ENCODE measurements around the gene TEAD1. TPM values are rescaled to one million over a fixed set of nuclear protein-coding genes. Genes with fewer than 3 reads are reported as not detected.
A peak's percentile ranks its signal among the peaks of the same experiment; 100 is the strongest.

Gene TEAD1
- total RNA-seq, 1 donor, result 176 TPM

DNA sequence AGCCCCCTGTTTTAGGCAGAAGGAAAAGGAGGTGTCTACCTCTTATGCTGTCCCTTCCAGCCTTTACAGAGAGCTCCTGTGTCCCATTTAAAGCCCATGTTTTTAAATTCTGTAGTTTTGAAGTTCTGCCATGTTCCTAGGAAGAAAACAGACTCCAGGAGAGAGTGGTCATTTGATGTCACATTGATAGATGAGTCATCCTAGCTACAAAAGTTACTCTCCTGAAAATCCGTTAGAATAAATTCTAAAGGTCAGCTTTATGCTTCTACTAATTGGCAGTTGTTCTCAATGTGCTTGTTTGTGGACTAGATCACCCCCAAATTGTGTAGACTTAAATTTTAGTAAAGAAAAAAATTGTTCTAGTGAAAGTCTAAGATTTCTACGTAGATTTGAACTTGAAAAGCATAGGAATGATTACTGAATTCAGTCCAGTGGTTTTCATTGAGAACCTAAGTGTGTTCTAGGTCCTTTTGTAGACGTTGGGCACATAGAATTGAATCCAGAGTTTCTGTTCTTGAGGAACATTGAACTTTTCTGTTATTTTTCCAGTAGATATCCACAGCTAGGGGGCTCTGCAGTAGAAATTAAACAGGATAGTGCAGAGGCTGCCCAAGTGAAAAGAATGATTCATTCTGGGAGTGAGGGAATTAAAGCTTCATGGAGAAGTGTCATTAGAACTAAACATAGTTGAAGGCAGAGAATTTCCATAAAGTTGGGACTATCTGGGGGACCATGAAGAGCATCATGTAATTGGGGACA, 194.3 kb downstream of the TEAD1 start:
- H3K36me3 ChIP-seq (ENCODE audit: insufficient read depth, low read length), result peaks cover 24% of the 10 kb centered on the region
- H4K20me1 ChIP-seq (ENCODE audit: insufficient read depth, low read length), result peaks cover 49% of the 10 kb centered on the region
- no peak overlapping the region for H2AFZ ChIP-seq (ENCODE audit: low read length)
- peak overlapping the region; percentile 46 for H3K27ac ChIP-seq (ENCODE audit: low read depth, low read length)
- no peaks in the 10 kb centered on the region for H3K27me3 ChIP-seq (ENCODE audit: insufficient read depth, low read length)
- no peak overlapping the region for H3K4me2 ChIP-seq (ENCODE audit: insufficient read depth, low read length)
- peaks cover 71% of the 10 kb centered on the region for H3K79me2 ChIP-seq (ENCODE audit: insufficient read depth, low read length)
- H3K4me1 ChIP-seq (ENCODE audit: insufficient read depth, low read length), result peaks cover 24% of the 10 kb centered on the region
- H3K9me3 ChIP-seq (ENCODE audit: low read depth, low read length), result no peaks in the 10 kb centered on the region
- DNase-seq (ENCODE audit: insufficient read length, low spot score, missing footprints), result peak; percentile 85
- H3K4me3 ChIP-seq (ENCODE audit: insufficient read depth, low read length), result no peak overlapping the region
- peak; percentile 60 for TF ChIP-seq CTCF (IDR thresholded peaks at IDR 0.05; ENCODE audit: extremely low read depth, low read depth, low read length)

DNA sequence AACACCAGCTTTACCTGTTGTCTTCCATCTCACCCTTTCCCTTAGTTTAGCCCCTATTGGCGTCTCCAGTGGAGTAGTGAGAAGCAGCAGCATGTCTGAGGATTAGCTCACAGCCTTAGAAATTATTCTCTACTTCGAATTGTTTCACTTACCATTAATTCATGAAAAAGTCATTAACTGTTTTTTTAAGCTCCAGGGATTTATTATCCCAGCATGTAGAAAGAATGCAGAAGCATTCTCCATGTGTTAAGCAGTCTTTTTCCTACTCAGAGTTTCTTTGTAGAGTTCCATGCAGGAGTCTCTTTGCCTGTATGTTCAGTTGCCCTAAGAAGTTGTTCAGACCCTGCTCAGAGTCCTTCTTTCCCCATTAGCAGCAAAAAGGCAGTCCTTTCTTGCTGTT, 197.0 kb downstream of the TEAD1 start:
- H3K27me3 ChIP-seq (ENCODE audit: insufficient read depth, low read length), result no peaks in the 10 kb centered on the region
- peaks cover 37% of the 10 kb centered on the region for H4K20me1 ChIP-seq (ENCODE audit: insufficient read depth, low read length)
- no peak overlapping the region for H3K4me2 ChIP-seq (ENCODE audit: insufficient read depth, low read length)
- H3K4me1 ChIP-seq (ENCODE audit: insufficient read depth, low read length), result peaks cover 19% of the 10 kb centered on the region
- H2AFZ ChIP-seq (ENCODE audit: low read length), result no peak overlapping the region
- no peaks in the 10 kb centered on the region for H3K9me3 ChIP-seq (ENCODE audit: low read depth, low read length)
- H3K4me3 ChIP-seq (ENCODE audit: insufficient read depth, low read length), result no peak overlapping the region
- DNase-seq (ENCODE audit: insufficient read length, low spot score, missing footprints), result no peak
- peaks cover 19% of the 10 kb centered on the region for H3K36me3 ChIP-seq (ENCODE audit: insufficient read depth, low read length)
- no peak for TF ChIP-seq CTCF (IDR thresholded peaks at IDR 0.05; ENCODE audit: extremely low read depth, low read depth, low read length)
- H3K27ac ChIP-seq (ENCODE audit: low read depth, low read length), result peak overlapping the region; percentile 65
- peaks cover 72% of the 10 kb centered on the region for H3K79me2 ChIP-seq (ENCODE audit: insufficient read depth, low read length)

DNA sequence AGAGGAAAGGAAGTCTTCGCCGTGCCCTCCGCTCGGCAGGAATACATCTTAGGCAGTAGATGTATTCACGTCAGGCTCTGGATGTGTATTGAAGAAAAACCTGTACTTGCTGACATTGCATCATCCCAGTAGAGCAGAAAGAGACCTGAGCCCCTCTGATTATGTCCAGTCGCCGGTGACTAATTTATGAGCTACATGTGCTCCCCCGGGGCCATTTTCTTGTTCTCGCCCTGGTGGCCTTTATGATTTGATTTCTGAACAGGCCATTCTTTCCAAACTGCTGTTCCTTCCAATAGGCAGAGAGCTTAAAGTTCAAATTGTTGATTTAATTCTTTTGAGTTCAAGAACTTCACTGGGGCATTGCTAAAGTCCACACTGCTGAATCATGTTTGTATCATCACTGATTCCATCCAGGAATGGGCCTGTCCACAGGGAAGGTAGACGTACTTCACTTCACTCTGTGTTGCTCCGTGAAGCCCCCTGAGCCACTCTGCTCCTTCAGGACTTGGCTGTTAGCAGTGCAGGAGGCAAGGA, 197.6 kb downstream of the TEAD1 start:
- Histone ChIP-seq H3K4me2 (ENCODE audit: insufficient read depth, low read length) (no peak overlapping the region), H3K79me2 (ENCODE audit: insufficient read depth, low read length) (peaks cover 73% of the 10 kb centered on the region), H3K9me3 (ENCODE audit: low read depth, low read length) (no peaks in the 10 kb centered on the region), H3K27ac (ENCODE audit: low read depth, low read length) (peak overlapping the region; percentile 65), H3K27me3 (ENCODE audit: insufficient read depth, low read length) (no peaks in the 10 kb centered on the region), H3K36me3 (ENCODE audit: insufficient read depth, low read length) (peaks cover 13% of the 10 kb centered on the region), H3K4me1 (ENCODE audit: insufficient read depth, low read length) (peaks cover 19% of the 10 kb centered on the region), H3K4me3 (ENCODE audit: insufficient read depth, low read length) (no peak overlapping the region), H2AFZ (ENCODE audit: low read length) (no peak overlapping the region), H4K20me1 (ENCODE audit: insufficient read depth, low read length) (peaks cover 37% of the 10 kb centered on the region)
- DNase-seq (ENCODE audit: insufficient read length, low spot score, missing footprints), result peak; percentile 19
- TF ChIP-seq CTCF (IDR thresholded peaks at IDR 0.05; ENCODE audit: extremely low read depth, low read depth, low read length), result no peak

DNA sequence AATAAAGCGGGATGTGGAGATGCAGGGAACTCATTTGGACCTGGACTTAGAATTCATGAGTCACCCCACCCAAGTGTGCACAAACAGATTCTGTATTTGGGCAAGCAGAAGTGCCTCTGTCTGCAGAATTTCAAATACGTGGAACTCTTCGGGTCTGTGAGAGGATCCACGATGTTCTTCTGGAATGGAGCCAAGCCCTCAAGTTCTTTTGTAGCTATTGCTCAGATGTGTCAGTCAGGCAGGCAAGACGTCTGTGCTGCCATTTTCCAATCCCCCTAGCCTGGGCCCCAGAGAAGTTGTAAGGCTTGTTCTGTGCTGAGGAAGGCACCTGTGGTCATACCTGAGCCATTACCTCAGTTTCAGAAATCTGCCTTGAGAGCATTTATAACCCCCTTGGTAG, 202.1 kb downstream of the TEAD1 start:
- peaks cover 9% of the 10 kb centered on the region for H3K4me1 ChIP-seq (ENCODE audit: insufficient read depth, low read length)
- H3K79me2 ChIP-seq (ENCODE audit: insufficient read depth, low read length), result peaks cover 64% of the 10 kb centered on the region
- no peak for DNase-seq (ENCODE audit: insufficient read length, low spot score, missing footprints)

More for the DNA sequence above, 202.1 kb downstream of the TEAD1 start:
- Histone ChIP-seq H3K9me3 (ENCODE audit: low read depth, low read length) (no peaks in the 10 kb centered on the region), H4K20me1 (ENCODE audit: insufficient read depth, low read length) (peaks cover 37% of the 10 kb centered on the region), H3K4me2 (ENCODE audit: insufficient read depth, low read length) (no peak overlapping the region), H3K27me3 (ENCODE audit: insufficient read depth, low read length) (no peaks in the 10 kb centered on the region), H3K27ac (ENCODE audit: low read depth, low read length) (no peak overlapping the region), H3K4me3 (ENCODE audit: insufficient read depth, low read length) (no peak overlapping the region), H2AFZ (ENCODE audit: low read length) (no peak overlapping the region), H3K36me3 (ENCODE audit: insufficient read depth, low read length) (peaks cover 27% of the 10 kb centered on the region)
- TF ChIP-seq CTCF (IDR thresholded peaks at IDR 0.05; ENCODE audit: extremely low read depth, low read depth, low read length), result no peak
